HepG2 (cell line): ENCODE measurements around the gene GRIK4. TPM values are rescaled to one million over a fixed set of nuclear protein-coding genes. Genes with fewer than 3 reads are reported as not detected.

Experiments used
- ETV6 ChIP-seq: sonication (generic); formaldehyde crosslinking; conservative IDR thresholded peaks from 2 replicates; pipeline ENCODE4 v1.4.0; 2020; ENCODE audit warnings: missing genetic modification reagents
- GATAD2A ChIP-seq: IDR thresholded peaks from 2 replicates; pipeline ENCODE4 v1.6.1; 2016
- GTF2F1 ChIP-seq: fragments of 150-350 bp; IDR thresholded peaks from 2 replicates; pipeline ENCODE4 v1.6.1; 2014; ENCODE audit warnings: low read length
- MED13 ChIP-seq: sonication (generic); formaldehyde crosslinking; IDR thresholded peaks from 2 replicates; pipeline ENCODE4 v1.5.0; 2020; ENCODE audit warnings: missing genetic modification reagents
- MIER2 ChIP-seq: IDR thresholded peaks from 2 replicates; pipeline ENCODE4 v1.6.1; 2016; ENCODE audit warnings: missing biosample characterization, missing genetic modification reagents
- PHF8 ChIP-seq: sonication (generic); formaldehyde crosslinking; IDR thresholded peaks from 2 replicates; pipeline ENCODE4 v1.5.0; 2020; ENCODE audit warnings: missing genetic modification reagents
- POLR2AphosphoS2 ChIP-seq: IDR thresholded peaks from 2 replicates; pipeline ENCODE4 v1.6.1; 2011; ENCODE audit warnings: low read depth, low read length, improper control_type of control experiment
- U2AF2 ChIP-seq: fragments of 200-400 bp; formaldehyde crosslinking; IDR thresholded peaks from 2 replicates; pipeline ENCODE4 v1.6.1; 2017; ENCODE audit warnings: low read depth, mild to moderate bottlenecking, low read length
- YEATS4 ChIP-seq: sonication (generic); formaldehyde crosslinking; IDR thresholded peaks from 2 replicates; pipeline ENCODE4 v1.4.0; 2020; ENCODE audit warnings: missing genetic modification reagents, borderline replicate concordance
- ZBTB14 ChIP-seq: sonication (generic); formaldehyde crosslinking; IDR thresholded peaks from 2 replicates; pipeline ENCODE4 v1.4.0; 2020; ENCODE audit warnings: missing genetic modification reagents
- ZBTB3 ChIP-seq: sonication (generic); formaldehyde crosslinking; IDR thresholded peaks from 2 replicates; pipeline ENCODE4 v1.4.0; 2020; ENCODE audit warnings: low read depth, mild to moderate bottlenecking, moderate library complexity, missing genetic modification reagents, borderline replicate concordance
- ZBTB7B ChIP-seq: sonication (generic); formaldehyde crosslinking; IDR thresholded peaks from 2 replicates; pipeline ENCODE4 v1.4.0; 2020; ENCODE audit warnings: missing genetic modification reagents
- ZNF10 ChIP-seq: sonication (generic); formaldehyde crosslinking; IDR thresholded peaks from 2 replicates; pipeline ENCODE4 v1.4.0; 2020; ENCODE audit warnings: mild to moderate bottlenecking, low read depth, missing genetic modification reagents, borderline replicate concordance
- ZNF124 ChIP-seq: sonication (generic); formaldehyde crosslinking; IDR thresholded peaks from 2 replicates; pipeline ENCODE4 v1.4.0; 2020; ENCODE audit warnings: missing genetic modification reagents
- ZNF263 ChIP-seq: sonication (generic); formaldehyde crosslinking; IDR thresholded peaks from 2 replicates; pipeline ENCODE4 v1.4.0; 2020; ENCODE audit warnings: missing genetic modification reagents
- ZNF484 ChIP-seq: sonication (generic); formaldehyde crosslinking; IDR thresholded peaks from 2 replicates; pipeline ENCODE4 v1.5.1; 2020; ENCODE audit warnings: mild to moderate bottlenecking, low read depth, missing genetic modification reagents, borderline replicate concordance
- ZNF557 ChIP-seq: sonication (generic); formaldehyde crosslinking; IDR thresholded peaks from 2 replicates; pipeline ENCODE4 v1.4.0; 2020; ENCODE audit warnings: missing genetic modification reagents
- ZNF713 ChIP-seq: sonication (generic); formaldehyde crosslinking; IDR thresholded peaks from 2 replicates; pipeline ENCODE4 v1.4.0; 2020; ENCODE audit warnings: mild to moderate bottlenecking, missing genetic modification reagents
- ZSCAN12 ChIP-seq: sonication (generic); formaldehyde crosslinking; IDR thresholded peaks from 2 replicates; pipeline ENCODE4 v1.9.0; 2021; ENCODE audit warnings: mild to moderate bottlenecking, missing genetic modification reagents
- polyA plus RNA-seq, 8 experiments: library from polyadenylated mRNA; depleted of rRNA in 3 of 8; stranded (reverse) in 7 of 8; unstranded in 1 of 8; fragments of >200 nt; fragmentation: Illumina TruSeq in 4 of 8; extraction: Trizol in 4 of 8; gene quantifications; 2 replicates each; pipeline versions ENCODE4 v1.2.1 to v1.2.3, GENCODE V29; 2011 to 2016; ENCODE audit warnings: low read depth in 4 of 8, missing spikeins in 1 of 8, mixed read lengths in 1 of 8; ENCODE audit not compliant: insufficient read depth in 1 of 8
- total RNA-seq, 5 experiments: library from RNA; depleted of rRNA; stranded (reverse); fragments of >200 nt; fragmentation: Illumina TruSeq; extraction: Trizol; gene quantifications; 2 replicates each; pipeline ENCODE4 v1.2.3, GENCODE V29; 2016; ENCODE audit warnings: low read depth in 1 of 5
- TF ChIP-seq, protein P1 (sequence below): sonication (generic); formaldehyde crosslinking; IDR thresholded peaks from 2 replicates; pipeline ENCODE4 v1.9.0; 2022; ENCODE audit warnings: missing genetic modification reagents, mild to moderate bottlenecking, borderline replicate concordance
- TF ChIP-seq, protein P2 (sequence below): sonication (generic); formaldehyde crosslinking; IDR thresholded peaks from 2 replicates; pipeline ENCODE4 v1.5.0; 2020; ENCODE audit warnings: mild to moderate bottlenecking, missing genetic modification reagents

Gene GRIK4
- total and polyA plus RNA-seq, 2 of the 13 experiments (the other 11 are each of a cell fraction or from before 2014, with no cell fraction given): 0.04 to 0.07 TPM

GRCh38 chr11:120532082-120532831 is 20.7 kb downstream of the GRIK4 start (continued):
- TF ChIP-seq, protein P1, sequence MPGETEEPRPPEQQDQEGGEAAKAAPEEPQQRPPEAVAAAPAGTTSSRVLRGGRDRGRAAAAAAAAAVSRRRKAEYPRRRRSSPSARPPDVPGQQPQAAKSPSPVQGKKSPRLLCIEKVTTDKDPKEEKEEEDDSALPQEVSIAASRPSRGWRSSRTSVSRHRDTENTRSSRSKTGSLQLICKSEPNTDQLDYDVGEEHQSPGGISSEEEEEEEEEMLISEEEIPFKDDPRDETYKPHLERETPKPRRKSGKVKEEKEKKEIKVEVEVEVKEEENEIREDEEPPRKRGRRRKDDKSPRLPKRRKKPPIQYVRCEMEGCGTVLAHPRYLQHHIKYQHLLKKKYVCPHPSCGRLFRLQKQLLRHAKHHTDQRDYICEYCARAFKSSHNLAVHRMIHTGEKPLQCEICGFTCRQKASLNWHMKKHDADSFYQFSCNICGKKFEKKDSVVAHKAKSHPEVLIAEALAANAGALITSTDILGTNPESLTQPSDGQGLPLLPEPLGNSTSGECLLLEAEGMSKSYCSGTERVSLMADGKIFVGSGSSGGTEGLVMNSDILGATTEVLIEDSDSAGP (CRISPR knock-in tag): 0 out of 2 replicates have a peak, but pooled peaks have one; percentile 31
- TF ChIP-seq YEATS4 (CRISPR knock-in tag) (no peak), ZNF484 (no peak), ZSCAN12 (CRISPR knock-in tag) (no peak), ZNF10 (CRISPR knock-in tag) (no peak), GATAD2A (peak; percentile 62; the same call in 1 of the 2 replicates), ZBTB14 (no peak), ZNF124 (CRISPR knock-in tag) (no peak), MIER2 (no peak), GTF2F1 (no peak), ZNF557 (CRISPR knock-in tag) (no peak), ZBTB7B (peak; percentile 77; the same call in 1 of the 2 replicates), U2AF2 (no peak), MED13 (no peak), ZNF263 (CRISPR knock-in tag) (no peak), ETV6 (no peak), POLR2AphosphoS2 (no peak), PHF8 (CRISPR knock-in tag) (no peak), ZBTB3 (CRISPR knock-in tag) (no peak), ZNF713 (no peak)
- TF ChIP-seq, protein P2, sequence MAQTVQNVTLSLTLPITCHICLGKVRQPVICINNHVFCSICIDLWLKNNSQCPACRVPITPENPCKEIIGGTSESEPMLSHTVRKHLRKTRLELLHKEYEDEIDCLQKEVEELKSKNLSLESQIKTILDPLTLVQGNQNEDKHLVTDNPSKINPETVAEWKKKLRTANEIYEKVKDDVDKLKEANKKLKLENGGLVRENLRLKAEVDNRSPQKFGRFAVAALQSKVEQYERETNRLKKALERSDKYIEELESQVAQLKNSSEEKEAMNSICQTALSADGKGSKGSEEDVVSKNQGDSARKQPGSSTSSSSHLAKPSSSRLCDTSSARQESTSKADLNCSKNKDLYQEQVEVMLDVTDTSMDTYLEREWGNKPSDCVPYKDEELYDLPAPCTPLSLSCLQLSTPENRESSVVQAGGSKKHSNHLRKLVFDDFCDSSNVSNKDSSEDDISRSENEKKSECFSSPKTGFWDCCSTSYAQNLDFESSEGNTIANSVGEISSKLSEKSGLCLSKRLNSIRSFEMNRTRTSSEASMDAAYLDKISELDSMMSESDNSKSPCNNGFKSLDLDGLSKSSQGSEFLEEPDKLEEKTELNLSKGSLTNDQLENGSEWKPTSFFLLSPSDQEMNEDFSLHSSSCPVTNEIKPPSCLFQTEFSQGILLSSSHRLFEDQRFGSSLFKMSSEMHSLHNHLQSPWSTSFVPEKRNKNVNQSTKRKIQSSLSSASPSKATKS: no peak
